ENCODE results near the gene PROS1. TPM values are rescaled to one million over a fixed set of nuclear protein-coding genes. Genes with fewer than 3 reads are reported as not detected.

Gene PROS1
- total RNA-seq: 14.6 and 15.6 TPM in 2 replicates

DNA sequence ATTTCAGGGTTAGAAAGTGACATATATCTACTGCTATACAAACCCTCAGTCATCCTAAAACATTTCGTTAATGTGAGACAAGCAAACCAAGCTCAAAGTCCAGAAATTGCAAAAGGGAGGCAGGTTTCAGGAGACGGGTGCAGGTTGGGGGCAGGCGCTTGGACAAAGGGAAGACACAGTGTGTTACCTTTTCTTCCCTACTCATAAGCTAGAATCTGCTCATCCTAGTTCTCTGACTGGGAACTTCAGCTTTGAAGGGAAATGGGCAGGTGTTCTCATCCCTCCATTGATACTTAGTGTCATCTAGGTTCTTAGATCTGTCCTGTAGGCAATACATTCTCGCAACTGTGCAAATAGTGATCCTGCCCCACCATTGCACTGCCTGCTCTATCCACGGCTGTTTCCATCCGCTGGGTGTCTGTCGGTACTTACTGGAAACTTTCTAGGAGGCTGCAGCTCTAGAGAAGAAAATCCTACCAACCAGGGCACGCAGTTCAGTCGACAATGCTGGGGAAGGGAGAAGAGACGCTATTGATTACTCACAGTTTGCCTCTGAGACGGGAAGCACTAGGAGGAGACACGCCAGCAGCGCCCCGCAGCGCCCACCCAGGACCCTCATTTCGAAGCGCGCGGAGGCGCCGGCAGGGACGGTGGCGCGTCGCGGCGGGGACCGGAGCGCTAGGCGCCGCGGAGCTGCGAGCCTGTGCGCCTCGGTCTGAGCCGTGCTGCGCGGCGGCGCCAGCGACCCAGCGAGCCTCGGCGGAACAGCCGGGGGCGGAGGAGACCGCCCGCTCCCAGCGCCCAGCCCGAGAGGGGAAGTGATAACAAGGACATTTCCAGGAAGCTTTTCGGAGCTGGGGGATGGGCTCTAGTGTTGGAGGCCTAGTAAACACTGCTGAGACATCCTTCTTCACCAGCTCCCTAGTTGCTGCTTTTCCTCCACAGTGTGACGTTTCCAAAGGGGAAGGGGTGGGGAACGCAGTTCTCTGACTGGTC lies at the start of gene PROS1:
TSS of gene PROS1 (minus strand) at position 766 of the 996 bp plus-strand sequence. CDS start at position 619, 147 bp downstream.

DNA sequence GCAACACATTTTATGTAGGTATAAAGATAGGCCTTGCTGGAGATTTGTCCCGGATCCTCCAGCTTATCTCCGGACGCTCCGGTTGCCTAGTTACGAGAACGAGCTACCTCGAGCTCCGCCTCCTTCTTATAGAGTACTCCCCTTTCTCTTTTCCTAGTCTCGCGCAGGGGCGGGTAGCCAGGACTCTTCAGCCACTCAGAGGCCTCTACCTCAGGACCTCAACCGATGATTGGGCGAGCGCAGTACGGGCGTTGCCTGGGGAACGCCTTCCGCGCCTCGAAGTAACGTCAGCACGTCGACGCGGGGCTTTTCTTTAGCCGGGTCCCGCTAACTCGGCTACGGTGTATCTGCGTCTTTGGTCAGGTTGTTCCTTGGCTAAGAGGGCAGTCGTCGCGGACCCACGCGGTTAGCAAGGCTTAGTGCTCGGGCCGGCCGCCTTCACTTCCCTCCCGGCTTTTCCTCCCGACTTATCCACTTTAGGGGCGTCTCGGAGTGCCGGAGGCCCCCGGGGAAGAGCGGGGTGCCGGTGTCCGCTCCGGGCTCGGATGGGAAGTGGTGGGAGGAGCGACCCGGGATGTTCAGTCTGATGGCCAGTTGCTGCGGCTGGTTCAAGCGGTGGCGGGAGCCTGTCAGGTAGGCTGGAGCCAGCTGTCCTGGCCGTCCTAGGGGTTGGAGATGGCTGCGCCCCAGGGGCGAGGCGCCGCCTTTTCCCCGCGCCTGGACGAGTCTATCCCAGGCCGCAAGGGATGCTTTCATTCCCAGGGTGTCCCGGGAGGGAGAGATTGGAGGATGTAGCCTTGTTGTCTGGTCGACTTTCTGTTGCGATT lies 6.4 kb upstream of the PROS1 start, which contains the start of gene ARL13B:
TSS of gene ARL13B (plus strand) at position 306 of the 827 bp plus-strand sequence. CDS start at position 575, 269 bp downstream.

Small RNAs within 50 kb of the gene (small RNA-seq; reads per million reads assigned to genes)
- gene RF00019 (not detected), gene RNU6-488P (not detected), gene RNU6-511P (not detected)

Other genes starting within 250 kb of the PROS1 start
- gene ARL13B, start 6.3 kb upstream of the PROS1 start, total RNA-seq: 14.6 and 16.3 TPM in 2 replicates
- not detected in 2 replicates for gene STX19, start 54.7 kb upstream of the PROS1 start, total RNA-seq
- 4.9 and 5.3 TPM in 2 replicates for gene DHFR2, start 89.0 kb upstream of the PROS1 start, total RNA-seq
- gene NSUN3, start 89.2 kb upstream of the PROS1 start, total RNA-seq: 15.7 and 16.4 TPM in 2 replicates

Measured in thoracic aorta endothelial cell (primary cell).